Measurements from ENCODE around the gene HADHB. TPM values are rescaled to one million over a fixed set of nuclear protein-coding genes. Genes with fewer than 3 reads are reported as not detected.

The HADHB gene
- total RNA-seq, 1 donor from 2014 or later: 96.8 TPM

GRCh38 chr2:26335231-26335630, 90.5 kb downstream of the HADHB start:
- H3K27me3 Mint-ChIP-seq (ENCODE audit: low read depth): peaks cover 11% of the 10 kb centered on the region

GRCh38 chr2:26336719-26337118, 92.0 kb downstream of the HADHB start:
- DNase-seq (ENCODE audit: low spot score): no peak
- no peak overlapping the region for H3K4me3 Mint-ChIP-seq (ENCODE audit: unreplicated experiment)
- no peaks in the 10 kb centered on the region for H3K9me3 Mint-ChIP-seq (ENCODE audit: low read depth)
- no peaks in the 10 kb centered on the region for H3K36me3 Mint-ChIP-seq (ENCODE audit: low read depth)
- H3K27ac Mint-ChIP-seq (ENCODE audit: unreplicated experiment): no peak overlapping the region
- no peak for TF ChIP-seq CTCF (IDR thresholded peaks at IDR 0.05)
- no peaks in the 10 kb centered on the region for H3K4me1 Mint-ChIP-seq (ENCODE audit: low read depth)
- peaks cover 11% of the 10 kb centered on the region for H3K27me3 Mint-ChIP-seq (ENCODE audit: low read depth)

More at GRCh38 chr2:26335231-26335630, 90.5 kb downstream of the HADHB start:
- H3K4me3 Mint-ChIP-seq (ENCODE audit: unreplicated experiment): no peak overlapping the region
- no peak for DNase-seq (ENCODE audit: low spot score)
- TF ChIP-seq CTCF (IDR thresholded peaks at IDR 0.05): no peak
- H3K9me3 Mint-ChIP-seq (ENCODE audit: low read depth): no peaks in the 10 kb centered on the region
- no peak overlapping the region for H3K27ac Mint-ChIP-seq (ENCODE audit: unreplicated experiment)
- H3K4me1 Mint-ChIP-seq (ENCODE audit: low read depth): no peaks in the 10 kb centered on the region
- no peaks in the 10 kb centered on the region for H3K36me3 Mint-ChIP-seq (ENCODE audit: low read depth)

- H3K4me1 Mint-ChIP-seq (ENCODE audit: low read depth): no peaks in the 10 kb centered on the region
- H3K27ac Mint-ChIP-seq (ENCODE audit: unreplicated experiment): no peak overlapping the region
- H3K27me3 Mint-ChIP-seq (ENCODE audit: low read depth): peaks cover 8% of the 10 kb centered on the region
- DNase-seq (ENCODE audit: low spot score): no peak
- H3K9me3 Mint-ChIP-seq (ENCODE audit: low read depth): no peaks in the 10 kb centered on the region
- H3K36me3 Mint-ChIP-seq (ENCODE audit: low read depth): no peaks in the 10 kb centered on the region
- TF ChIP-seq CTCF (IDR thresholded peaks at IDR 0.05): no peak
- H3K4me3 Mint-ChIP-seq (ENCODE audit: unreplicated experiment): no peak overlapping the region
These were observed 92.6 kb downstream of the HADHB start for GRCh38 chr2:26337298-26337697.

Other genes with a start within 250 kb of the HADHB start
- gene RAB10, start 210.9 kb upstream of the HADHB start, total RNA-seq: 148 to 162 TPM (median 153 TPM) in 3 replicates
- 6.5 to 22.6 TPM (median 19.1 TPM) in 3 replicates for gene GAREM2, start 71.9 kb upstream of the HADHB start, total RNA-seq
- 98.0 to 119 TPM (median 103 TPM) in 3 replicates for gene HADHA, start 307 bp upstream of the HADHB start, total RNA-seq
- 15.5 to 22.2 TPM (median 17.2 TPM) in 3 replicates for gene SELENOI, start 101.2 kb downstream of the HADHB start, total RNA-seq
- gene ADGRF3, start 101.8 kb downstream of the HADHB start, total RNA-seq: 0.10 to 0.85 TPM (median 0.12 TPM) in 3 replicates
- gene DRC1, start 157.0 kb downstream of the HADHB start, total RNA-seq: 0.17 TPM in 1 of 3 replicates, not detected in the others
- gene OTOF, start 233.2 kb downstream of the HADHB start, total RNA-seq: not detected in 3 replicates

All from chondrocyte (in vitro differentiated cells).